HG02763 (cell line): ENCODE measurements around the gene CEP72.
"Not testable (repeated sequence)": the region's sequence is repeated elsewhere in the genome, so short reads cannot be mapped to it uniquely, and the experiment has no call there.

Experiments used
- ATAC-seq: cut with Tn5 transposase; IDR thresholded peaks from one replicate; pipeline ENCODE4 v1.9.1; 2021; ENCODE audit warnings: mild to moderate bottlenecking, moderate library complexity; ENCODE audit not compliant: unreplicated experiment

Gene CEP72

DNA sequence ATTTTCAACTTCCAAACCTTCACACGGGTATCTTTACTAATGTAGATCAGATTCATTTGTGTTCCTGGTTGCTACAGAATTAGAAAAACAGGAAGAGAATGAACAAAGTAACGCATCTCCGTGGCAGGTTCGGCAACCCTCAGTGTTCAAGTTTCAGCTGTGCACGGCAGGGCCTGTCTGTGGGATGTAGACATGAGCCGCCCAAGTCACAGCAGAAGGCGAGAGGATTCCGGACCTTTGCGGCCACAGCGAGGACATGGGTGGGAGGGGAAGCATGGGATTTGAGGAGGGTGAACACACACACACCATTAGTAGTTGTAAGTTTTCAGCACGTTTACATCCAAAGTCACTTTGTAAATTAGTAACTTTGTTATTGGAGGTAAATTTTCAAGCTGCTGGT, 31.7 kb upstream of the CEP72 start:
- no peak for ATAC-seq

DNA sequence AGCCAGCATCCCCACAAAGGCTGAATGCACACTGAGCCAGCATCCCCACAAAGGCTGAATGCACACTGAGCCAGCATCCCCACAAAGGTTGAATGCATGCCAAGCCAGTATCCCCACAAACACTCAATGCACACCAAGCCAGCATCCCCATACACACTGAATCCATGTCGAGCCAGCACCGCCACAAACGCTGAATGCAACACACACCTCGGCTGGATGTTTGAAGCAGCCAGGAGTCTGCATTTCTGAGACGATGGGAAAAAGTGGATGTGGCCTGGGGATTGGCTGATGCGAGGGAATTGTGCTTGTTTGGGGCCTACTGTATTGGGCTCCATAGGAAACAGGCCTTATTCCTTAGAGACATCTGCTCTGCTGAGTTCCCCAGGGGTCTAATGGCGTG, 30.9 kb upstream of the CEP72 start:
- ATAC-seq, result no peak

DNA sequence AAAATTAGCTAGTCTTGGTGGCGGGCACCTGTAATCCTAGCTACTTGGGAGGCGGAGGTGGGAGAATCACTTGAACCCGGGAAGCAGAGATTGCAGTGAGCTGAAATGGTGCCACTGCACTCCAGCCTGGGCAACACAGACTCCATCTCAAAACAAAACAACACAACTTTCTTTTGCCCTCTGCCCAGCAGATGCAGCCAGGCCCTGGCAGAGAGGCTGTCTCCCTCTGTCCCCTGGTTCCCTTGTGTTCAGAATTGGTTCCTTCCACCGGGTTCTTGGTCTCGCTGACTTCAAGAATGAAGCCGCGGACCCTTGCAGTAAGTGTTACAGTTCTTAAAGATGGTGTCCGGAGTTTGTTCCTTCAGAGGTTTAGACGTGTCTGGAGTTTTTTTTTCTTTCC, 30.2 kb upstream of the CEP72 start:
- ATAC-seq, result no peak

GRCh38 chr5:582445-582844, 29.7 kb upstream of the CEP72 start:
- not testable (repeated sequence) for ATAC-seq

- ATAC-seq, result no peak
These were observed 29.1 kb upstream of the CEP72 start for GRCh38 chr5:582936-583635.

GRCh38 chr5:583645-584044, 28.5 kb upstream of the CEP72 start:
- ATAC-seq, result no peak

GRCh38 chr5:584216-584615, 27.9 kb upstream of the CEP72 start:
- ATAC-seq, result no peak

DNA sequence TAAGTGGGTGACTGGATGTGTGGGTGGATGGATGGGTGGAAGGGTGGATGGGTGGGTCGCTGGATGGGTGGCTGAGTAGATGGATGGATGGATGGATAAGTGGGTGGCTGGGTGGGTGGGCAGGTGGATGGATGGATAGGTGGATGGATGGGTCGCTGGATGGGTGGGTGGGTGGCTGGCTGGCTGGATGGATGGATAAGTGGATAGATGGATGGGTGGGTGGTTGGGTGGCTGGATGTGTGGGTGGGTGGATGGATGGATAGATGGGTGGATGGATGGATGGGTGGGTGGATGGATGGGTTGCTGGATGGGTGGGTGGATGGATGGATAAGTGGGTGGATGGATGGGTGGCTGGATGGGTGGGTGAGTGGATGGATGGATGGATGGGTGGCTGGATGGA, 27.3 kb upstream of the CEP72 start:
- no peak for ATAC-seq

- no peak for ATAC-seq
These were observed 26.6 kb upstream of the CEP72 start for GRCh38 chr5:585556-585955.

DNA sequence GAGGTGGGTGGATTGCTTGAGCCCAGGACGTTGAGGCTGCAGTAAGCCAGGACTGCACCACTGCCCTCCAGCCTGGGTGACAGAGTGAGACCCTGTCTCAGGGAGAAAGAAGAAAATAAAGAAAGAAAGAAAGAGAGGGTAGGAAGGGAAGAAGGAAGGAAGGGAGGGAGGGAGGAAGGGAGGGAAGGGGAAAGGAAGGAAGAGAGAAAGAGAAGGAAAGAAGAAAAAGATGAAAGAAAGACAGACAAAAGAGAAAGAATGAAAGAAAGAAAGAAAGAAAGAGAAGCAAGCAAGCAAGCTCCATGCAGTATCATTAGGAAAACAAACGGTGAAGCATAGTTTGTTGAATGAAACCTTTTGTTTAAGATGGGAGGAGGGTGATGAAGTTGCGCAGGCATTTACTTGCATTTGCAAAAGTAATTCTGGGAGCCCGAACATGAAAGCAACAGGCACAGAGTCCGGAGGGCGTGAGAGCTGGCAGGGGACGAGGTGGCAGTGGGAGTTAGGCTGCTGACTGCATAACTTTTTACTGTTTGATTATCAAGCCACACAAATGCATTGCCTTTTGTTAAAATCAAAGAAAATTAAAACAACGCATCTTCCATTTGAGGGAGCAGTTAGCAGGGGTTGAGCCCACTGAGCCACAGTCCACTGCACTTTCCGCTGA, 26.0 kb upstream of the CEP72 start:
- no peak for ATAC-seq

GRCh38 chr5:586751-587285, 25.3 kb upstream of the CEP72 start:
- ATAC-seq, result no peak

DNA sequence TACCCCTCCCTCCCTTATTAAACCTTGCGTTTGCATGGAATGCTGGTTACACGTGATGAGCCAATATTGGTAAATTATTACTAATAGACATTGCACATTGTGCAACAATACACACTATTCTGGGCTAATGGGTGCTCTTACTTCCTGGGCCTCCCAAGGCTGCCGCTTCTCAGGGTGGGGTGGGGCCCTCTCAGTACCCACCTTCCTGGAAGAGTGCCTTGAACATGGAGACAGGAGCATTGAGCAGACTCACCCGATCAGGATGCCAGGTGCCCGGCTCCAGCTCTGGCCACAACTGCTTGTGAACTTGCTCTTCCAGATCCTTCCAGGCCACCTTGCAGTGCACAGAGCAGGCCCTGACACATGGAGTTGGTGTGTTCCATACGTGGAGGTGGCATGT, 24.7 kb upstream of the CEP72 start:
- no peak for ATAC-seq

GRCh38 chr5:588406-588995, 23.6 kb upstream of the CEP72 start:
- ATAC-seq, result no peak

DNA sequence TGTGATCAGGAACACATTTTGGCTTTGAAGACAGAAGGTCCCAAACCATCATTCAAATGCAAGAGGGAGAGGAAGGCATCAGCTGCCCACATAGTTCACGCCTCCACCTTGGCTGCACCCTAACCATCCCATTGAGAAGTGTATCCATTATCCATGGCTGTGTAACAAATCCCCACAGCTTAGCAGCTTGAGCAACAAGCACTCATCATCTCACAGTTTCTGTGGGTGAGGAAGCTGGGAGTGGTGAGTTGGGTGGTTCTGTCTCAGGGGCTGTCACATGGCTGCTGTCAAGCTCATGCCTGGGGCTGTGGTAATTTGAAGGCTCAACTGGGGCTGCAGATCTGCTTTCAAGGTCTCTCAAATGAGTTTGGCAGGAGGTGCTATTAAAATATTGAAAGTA, 23.0 kb upstream of the CEP72 start:
- ATAC-seq, result no peak

DNA sequence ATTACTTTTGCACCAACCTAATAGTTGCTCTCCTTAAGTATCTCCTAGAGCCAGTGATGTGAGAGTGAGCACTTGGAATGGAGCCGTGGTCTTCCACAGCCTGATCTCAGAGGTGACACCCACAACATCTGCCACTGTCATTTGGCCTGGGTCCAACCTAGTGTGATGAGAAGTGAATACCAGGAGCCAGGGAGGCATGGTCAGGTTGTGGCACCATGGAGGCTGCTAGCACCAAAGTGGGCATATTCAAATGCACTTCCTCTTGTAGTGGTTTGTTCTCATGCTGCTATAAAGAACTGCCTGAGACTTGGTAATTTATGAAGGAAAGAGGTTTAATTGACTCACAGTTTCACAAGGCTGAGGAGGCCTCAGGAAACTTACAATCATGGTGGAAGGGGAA, 22.6 kb upstream of the CEP72 start:
- ATAC-seq, result no peak

DNA sequence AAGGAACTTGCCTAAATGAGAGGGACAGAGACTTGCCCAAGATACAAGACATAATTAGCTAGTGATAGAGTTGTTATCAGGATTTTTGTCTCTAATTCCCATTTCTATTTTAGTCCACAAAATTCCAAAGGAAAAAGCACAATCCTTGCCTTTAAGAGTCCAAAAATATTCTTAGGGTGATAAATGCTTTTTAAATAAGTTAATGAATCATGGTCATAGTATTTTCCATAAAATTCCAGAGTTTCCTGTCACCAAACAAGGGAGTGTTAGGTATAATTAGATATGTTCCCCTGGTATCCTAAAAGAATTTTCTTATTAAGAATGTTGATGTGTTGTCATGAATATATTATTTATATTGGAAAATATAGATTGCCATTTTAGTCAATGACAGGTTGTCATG, 21.8 kb upstream of the CEP72 start:
- no peak for ATAC-seq

GRCh38 chr5:591746-592145, 20.4 kb upstream of the CEP72 start:
- ATAC-seq, result no peak

DNA sequence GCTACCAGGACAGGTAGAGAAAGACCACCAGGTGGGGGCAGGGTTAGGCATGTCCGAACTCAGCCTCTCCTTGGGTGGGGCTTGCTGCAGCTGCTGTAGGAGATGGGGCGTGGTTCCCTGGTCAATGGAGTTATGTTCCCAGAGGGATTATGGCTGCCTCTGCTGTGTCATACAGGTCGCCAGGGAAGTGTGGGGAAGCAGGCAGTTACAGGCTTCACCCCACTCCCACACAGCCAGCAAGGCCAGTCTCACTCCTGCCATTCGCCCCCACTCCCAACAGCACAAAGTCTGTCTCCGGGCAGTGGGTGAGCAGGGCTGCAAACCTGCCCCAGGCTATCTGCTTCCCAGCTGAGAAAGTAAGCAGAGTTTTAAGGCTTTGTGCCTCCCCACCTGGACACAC, 20.0 kb upstream of the CEP72 start:
- ATAC-seq, result no peak

GRCh38 chr5:593511-593910, 18.6 kb upstream of the CEP72 start:
- no peak for ATAC-seq

DNA sequence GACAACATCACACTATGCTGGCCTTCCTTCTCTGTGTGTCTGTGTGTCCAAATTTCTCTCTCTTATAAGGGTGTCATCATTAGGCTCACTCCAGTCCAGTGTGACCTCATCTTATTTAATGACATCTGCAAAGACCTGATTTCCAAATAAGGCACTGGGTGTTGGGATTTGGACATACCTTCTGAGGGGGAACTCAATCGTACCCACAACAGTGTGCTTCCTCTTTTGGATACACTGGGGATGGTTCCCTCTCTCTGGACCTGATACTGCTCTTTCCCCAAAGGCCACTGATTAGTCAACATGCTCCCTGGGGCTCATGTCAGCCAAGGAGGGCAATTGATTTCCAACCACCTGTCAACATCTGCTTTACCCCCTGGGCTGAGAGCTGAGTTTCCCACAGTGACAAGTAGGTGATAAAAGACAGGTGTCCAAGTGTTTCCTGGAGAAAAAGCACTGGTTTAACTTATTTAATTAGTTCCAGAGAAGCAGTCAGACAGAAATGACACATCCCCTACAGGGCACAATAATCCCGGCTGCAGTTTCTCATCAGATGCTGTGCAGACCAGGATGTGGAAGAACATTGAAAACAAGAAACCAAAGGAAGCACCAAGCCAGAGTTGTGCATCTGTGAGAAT, 17.8 kb upstream of the CEP72 start:
- ATAC-seq, result no peak

DNA sequence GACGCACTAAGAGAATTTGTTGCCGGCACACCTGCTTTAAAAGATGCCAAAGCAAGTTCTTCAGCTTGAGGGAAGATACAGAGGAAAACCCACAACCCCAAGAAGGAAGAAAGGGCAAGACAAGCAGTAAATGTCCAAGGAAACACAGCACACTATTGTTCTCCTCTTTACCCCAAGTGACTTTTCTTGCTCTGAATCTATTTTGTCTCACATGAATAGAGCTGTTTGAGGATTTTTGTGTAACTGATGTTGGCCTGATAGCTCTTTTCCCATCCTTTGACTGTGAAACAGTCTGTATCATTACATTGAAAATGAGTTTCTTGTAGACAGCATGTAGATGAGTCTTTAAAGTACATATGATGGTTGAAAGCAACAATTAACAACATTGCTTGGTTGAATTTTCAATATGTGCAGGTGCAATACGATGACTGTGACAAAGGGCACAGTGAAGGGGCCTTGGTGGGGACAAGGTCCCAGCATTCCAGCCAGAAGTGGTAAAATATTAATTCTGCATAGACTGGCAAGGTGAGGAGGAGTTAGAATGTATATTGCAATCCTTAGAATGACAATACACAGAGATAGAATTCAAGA, 16.8 kb upstream of the CEP72 start:
- ATAC-seq, result no peak
